HEK293 (cell line): ENCODE results near the gene MTURN.

ENCODE experiments used
- CTCF ChIP-seq: fragments of 450-650 bp; formaldehyde crosslinking; IDR thresholded peaks from 2 replicates; pipeline ENCODE4 v1.5.1; 2016; ENCODE audit warnings: missing biosample characterization, missing genetic modification characterization
- ZNF18 ChIP-seq: fragments of 450-650 bp; formaldehyde crosslinking; IDR thresholded peaks from 2 replicates; pipeline ENCODE4 v1.5.1; 2016; ENCODE audit warnings: missing biosample characterization, missing genetic modification characterization
- ZNF394 ChIP-seq: fragments of 450-650 bp; formaldehyde crosslinking; IDR thresholded peaks from 2 replicates; pipeline ENCODE4 v1.5.1; 2016; ENCODE audit warnings: missing biosample characterization, missing genetic modification characterization, mild to moderate bottlenecking, moderate library complexity, borderline replicate concordance
- ZNF677 ChIP-seq: fragments of 450-650 bp; IDR thresholded peaks from 2 replicates; pipeline ENCODE4 v1.5.0; 2018; ENCODE audit warnings: missing biosample characterization, mild to moderate bottlenecking, missing genetic modification characterization, moderate library complexity

- TF ChIP-seq ZNF677 (tag by site-specific recombination) (no peak), CTCF (tag by site-specific recombination) (no peak), ZNF18 (tag by site-specific recombination) (no peak), ZNF394 (tag by site-specific recombination) (peak; percentile 12; the same call in 1 of the 2 replicates)
Measured at GRCh38 chr7:30134611-30135300, at the start of gene MTURN.
